Lung (tissue), 12 donors: Measurements from ENCODE around the gene SLC38A11. TPM values are rescaled to one million over a fixed set of nuclear protein-coding genes. Genes with fewer than 3 reads are reported as not detected.
"Not testable (repeated sequence)": the region's sequence is repeated elsewhere in the genome, so short reads cannot be mapped to it uniquely, and the experiment has no call there.

ENCODE experiments used
- ATAC-seq: fragments of 200-7000 bp; cut with Tn5 transposase; one replicate; pipeline ENCODE4 v1.9.1; 2020; ENCODE audit warnings: moderate number of reproducible peaks; ENCODE audit not compliant: insufficient read depth, low FRiP score
- DNase-seq, 3 donors: peaks; one replicate each; pipeline ENCODE4 v3.0.0-alpha.2; 2013 to 2017
- H3K27ac ChIP-seq, 2 donors: one replicate each; pipeline ENCODE4 v1.5.1; 2013; ENCODE audit warnings: mild to moderate bottlenecking in 2 of 2, moderate library complexity in 2 of 2, control low read depth in 1 of 2, inconsistent platforms in 1 of 2, low read depth in 1 of 2, low read length in 1 of 2
- H3K27me3 ChIP-seq, 3 donors: one replicate each; pipeline ENCODE4 v1.5.1; 2013; ENCODE audit warnings: low read length in 2 of 3; ENCODE audit not compliant: control insufficient read depth in 3 of 3, insufficient read depth in 3 of 3
- H3K36me3 ChIP-seq, 4 donors: one replicate each; pipeline ENCODE4 v1.5.1; 2013; ENCODE audit warnings: low read length in 4 of 4, mild to moderate bottlenecking in 1 of 4, moderate library complexity in 1 of 4; ENCODE audit not compliant: control insufficient read depth in 4 of 4, insufficient read depth in 4 of 4
- H3K4me1 ChIP-seq, 5 donors: one replicate each; pipeline ENCODE4 v1.5.1; 2013; ENCODE audit warnings: low read length in 5 of 5, mild to moderate bottlenecking in 2 of 5, moderate library complexity in 1 of 5; ENCODE audit not compliant: control insufficient read depth in 5 of 5, insufficient read depth in 5 of 5
- H3K4me3 ChIP-seq: one replicate; pipeline ENCODE4 v1.5.1; 2013; ENCODE audit warnings: mild to moderate bottlenecking, control low read depth, moderate library complexity
- H3K9ac ChIP-seq, 2 donors: one replicate each; pipeline ENCODE4 v1.5.1; 2013; ENCODE audit warnings: low read length in 2 of 2, control low read depth in 1 of 2; ENCODE audit not compliant: insufficient read depth in 1 of 2
- H3K9me3 ChIP-seq, 4 donors: one replicate each; pipeline ENCODE4 v1.5.1; 2013; ENCODE audit warnings: low read length in 3 of 4, mild to moderate bottlenecking in 1 of 4, moderate library complexity in 1 of 4; ENCODE audit not compliant: control insufficient read depth in 4 of 4, insufficient read depth in 3 of 4
- WGBS, 2 donors: extraction: QIAGEN DNeasy Blood & Tissue Kit; methylation state at CpG; one replicate each; pipeline ENCODE4 v1.1.7; 2013; 5-methylcytosine and 5-hydroxymethylcytosine counted together
- polyA plus RNA-seq, 2 donors: library from polyadenylated mRNA; stranded (reverse); fragments of 200-250 nt; gene quantifications; one replicate each; pipeline ENCODE4 v1.2.1, GENCODE V29; 2013
- total RNA-seq, 2 donors: library from RNA; depleted of rRNA in 1 of 2; stranded (reverse); fragments of >200 nt in 1 of 2; gene quantifications; one replicate each; pipeline ENCODE4 v1.2.1, GENCODE V29; 2014 to 2021
- TF ChIP-seq, protein P1 (sequence below): IDR thresholded peaks from 2 replicates; pipeline ENCODE4 v1.5.1; 2012; ENCODE audit warnings: mild to moderate bottlenecking; ENCODE audit errors: control extremely low read depth, extremely low read depth
- donor health status: control.
- donor health status: control.
- donor health status: Bipolar disorder and iron deficiency.
- donor health status: healthy.
- donor health status: DM: yes; HTN: yes; CAD: no.

Gene SLC38A11
- total and polyA plus RNA-seq, 4 donors = 0.10 to 1.2 (median 0.15) TPM; not detected in 1

DNA sequence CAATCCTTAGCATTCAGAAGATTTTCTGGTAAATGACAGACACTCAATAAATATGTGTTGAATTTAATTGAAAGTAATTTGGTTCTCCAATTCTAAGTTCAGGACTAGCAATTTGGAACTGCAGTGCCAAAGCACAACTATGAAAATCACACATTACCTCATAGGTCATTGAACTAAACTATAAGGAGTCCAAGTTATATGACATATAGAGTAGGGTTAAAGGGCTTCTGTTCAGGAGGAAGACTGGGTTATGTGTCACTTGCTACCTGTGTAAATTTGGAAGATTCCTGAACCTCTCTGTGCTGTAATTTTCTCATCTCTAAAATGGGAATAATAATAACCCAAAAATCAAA, 85.9 kb downstream of the SLC38A11 start:
- DNase-seq (no peak), ATAC-seq (no peak)
- Histone ChIP-seq H3K9me3 (no peaks in the 10 kb centered on the region), H3K4me1 (no peaks in the 10 kb centered on the region), H3K4me3 (no peak overlapping the region), H3K27me3 (no peaks in the 10 kb centered on the region), H3K36me3 (no peaks in the 10 kb centered on the region), H3K9ac (no peak overlapping the region), H3K27ac (no peak overlapping the region)
- TF ChIP-seq, protein P1, sequence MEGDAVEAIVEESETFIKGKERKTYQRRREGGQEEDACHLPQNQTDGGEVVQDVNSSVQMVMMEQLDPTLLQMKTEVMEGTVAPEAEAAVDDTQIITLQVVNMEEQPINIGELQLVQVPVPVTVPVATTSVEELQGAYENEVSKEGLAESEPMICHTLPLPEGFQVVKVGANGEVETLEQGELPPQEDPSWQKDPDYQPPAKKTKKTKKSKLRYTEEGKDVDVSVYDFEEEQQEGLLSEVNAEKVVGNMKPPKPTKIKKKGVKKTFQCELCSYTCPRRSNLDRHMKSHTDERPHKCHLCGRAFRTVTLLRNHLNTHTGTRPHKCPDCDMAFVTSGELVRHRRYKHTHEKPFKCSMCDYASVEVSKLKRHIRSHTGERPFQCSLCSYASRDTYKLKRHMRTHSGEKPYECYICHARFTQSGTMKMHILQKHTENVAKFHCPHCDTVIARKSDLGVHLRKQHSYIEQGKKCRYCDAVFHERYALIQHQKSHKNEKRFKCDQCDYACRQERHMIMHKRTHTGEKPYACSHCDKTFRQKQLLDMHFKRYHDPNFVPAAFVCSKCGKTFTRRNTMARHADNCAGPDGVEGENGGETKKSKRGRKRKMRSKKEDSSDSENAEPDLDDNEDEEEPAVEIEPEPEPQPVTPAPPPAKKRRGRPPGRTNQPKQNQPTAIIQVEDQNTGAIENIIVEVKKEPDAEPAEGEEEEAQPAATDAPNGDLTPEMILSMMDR = no peak

DNA sequence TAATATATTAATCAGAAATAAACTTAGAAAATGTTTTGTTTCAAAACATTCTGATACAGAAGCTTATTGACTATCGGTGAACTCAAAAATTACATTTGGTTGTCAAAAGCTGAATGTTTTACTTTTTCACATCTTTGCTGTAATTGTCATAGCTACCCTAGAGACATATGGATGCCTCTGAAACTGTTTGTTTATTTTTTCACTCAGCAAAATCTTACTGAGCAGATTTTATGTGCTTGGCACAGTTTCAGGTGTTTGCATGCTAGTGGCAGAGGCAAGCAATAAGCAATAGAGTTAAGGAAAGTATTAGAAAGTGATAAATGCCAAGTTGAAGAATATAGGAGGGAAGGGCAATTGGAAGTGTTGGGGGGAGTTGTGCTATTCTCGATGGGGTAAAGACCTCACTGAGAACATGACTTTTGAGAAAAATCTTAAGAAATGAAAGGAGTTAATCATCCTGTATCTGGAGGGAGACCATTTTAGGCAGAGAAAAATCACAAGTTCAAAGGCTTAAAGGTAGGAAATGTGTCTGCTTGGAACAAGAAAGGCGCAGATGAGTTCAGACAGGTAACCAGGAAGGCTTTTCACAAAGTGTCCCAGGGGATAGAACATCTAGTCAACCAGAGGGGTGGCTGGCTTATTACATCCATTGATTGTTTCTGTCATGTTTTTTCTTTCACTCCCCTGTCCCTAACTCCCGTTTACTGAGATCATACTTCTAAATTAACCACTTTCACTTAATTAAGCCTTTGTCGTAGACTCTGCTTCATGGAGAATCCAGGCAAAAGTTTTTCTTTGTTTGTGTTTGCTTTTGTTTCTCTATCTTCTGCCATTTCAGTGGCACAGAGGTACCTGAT, 86.5 kb downstream of the SLC38A11 start:
- Histone ChIP-seq H3K9ac (no peak overlapping the region), H3K36me3 (no peaks in the 10 kb centered on the region), H3K27me3 (no peaks in the 10 kb centered on the region), H3K4me3 (no peak overlapping the region), H3K9me3 (no peaks in the 10 kb centered on the region), H3K27ac (no peak overlapping the region), H3K4me1 (no peaks in the 10 kb centered on the region)
- DNase-seq (peak in 2 of 3 donors; percentile 23 to 40), ATAC-seq (no peak)
- WGBS, 2 donors = 89% methylated on average over 5 of the region's 5 CpGs
- TF ChIP-seq, protein P1 = no peak

DNA sequence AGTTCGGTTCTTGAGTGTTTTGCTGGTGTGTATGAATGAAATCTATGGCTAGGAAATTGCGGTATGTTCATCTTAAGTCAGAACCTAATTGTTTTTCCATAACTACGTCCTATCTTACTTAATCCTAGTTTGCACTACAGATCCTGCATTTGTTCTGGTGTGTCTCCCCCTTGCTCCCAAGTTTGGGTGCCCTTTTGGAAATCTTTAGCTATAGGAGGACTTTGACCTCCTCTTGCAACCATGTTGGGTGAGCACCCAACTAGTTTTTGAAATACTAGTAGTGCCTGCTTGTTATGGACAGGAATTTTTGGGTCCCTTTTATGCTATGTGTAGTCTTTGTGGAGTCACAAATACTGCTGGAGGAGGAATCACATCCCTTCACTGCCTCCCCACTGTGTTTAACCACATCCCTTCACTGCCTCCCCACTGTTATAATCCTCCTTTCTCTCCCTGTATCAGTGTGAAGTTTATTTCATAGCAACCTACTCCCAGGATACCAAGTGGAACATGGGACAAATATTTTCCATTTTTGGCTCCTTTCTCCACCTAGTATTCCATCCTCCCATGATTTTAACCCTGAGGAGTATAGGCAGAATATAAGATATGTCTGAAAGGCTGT, 87.4 kb downstream of the SLC38A11 start:
- WGBS, 2 donors = 59 to 63% methylated on average over 3 of the region's 3 CpGs
- no peak overlapping the region for H3K4me3 ChIP-seq

DNA sequence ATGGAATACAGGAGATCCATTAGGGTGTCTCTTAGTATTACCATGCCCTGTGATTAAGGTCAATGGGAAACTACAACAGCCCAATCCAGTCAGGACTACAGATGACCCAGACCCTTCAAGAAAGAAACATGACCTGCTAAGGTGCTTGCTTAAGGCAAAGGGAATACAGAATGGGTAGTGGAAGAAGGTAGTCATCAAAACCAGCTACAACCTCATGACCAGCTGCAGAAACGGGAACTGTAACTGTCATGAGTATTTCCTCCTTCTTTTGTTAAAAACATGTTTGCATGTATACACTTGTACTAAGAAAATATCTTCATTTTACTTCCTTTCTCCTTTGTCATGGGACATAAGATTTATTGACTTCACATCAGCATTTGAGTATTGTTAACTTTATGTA, 88.9 kb downstream of the SLC38A11 start:
- not testable (repeated sequence) for H3K4me1 ChIP-seq, H3K27me3 ChIP-seq, ATAC-seq, H3K27ac ChIP-seq, H3K4me3 ChIP-seq, H3K9ac ChIP-seq, DNase-seq, H3K9me3 ChIP-seq, H3K36me3 ChIP-seq
- WGBS, 2 donors = 12 to 39% methylated on average over 1 of the region's 1 CpG

More for the DNA sequence above, 87.4 kb downstream of the SLC38A11 start:
- H3K4me1 ChIP-seq = no peaks in the 10 kb centered on the region
- no peak overlapping the region for H3K9ac ChIP-seq
- ATAC-seq (no peak), DNase-seq (no peak)
- no peak overlapping the region for H3K27ac ChIP-seq
- no peaks in the 10 kb centered on the region for H3K36me3 ChIP-seq
- TF ChIP-seq, protein P1 = no peak
- H3K9me3 ChIP-seq = no peaks in the 10 kb centered on the region
- H3K27me3 ChIP-seq = no peaks in the 10 kb centered on the region
